T-cell (primary cell): ENCODE measurements around the gene RAPGEF4. TPM values are rescaled to one million over a fixed set of nuclear protein-coding genes. Genes with fewer than 3 reads are reported as not detected.
A peak's percentile ranks its signal among the peaks of the same experiment; 100 is the strongest.

Experiments
- ATAC-seq, 4 experiments: fragments of 200-7000 bp in 3 of 4; fragments of 150-1000 bp in 1 of 4; cut with Tn5 transposase; replicated peaks in 1 of 4; 1 replicate in 3 of 4; 2 replicates in 1 of 4; pipeline ENCODE4 v1.10.0; 2021; ENCODE audit warnings: moderate library complexity in 3 of 4, mild to moderate bottlenecking in 2 of 4, moderate number of reproducible peaks in 1 of 4
- CTCF ChIA-PET, 2 donors: fragments of 300-600 bp; sonication (Branson Sonifier 250); formaldehyde crosslinking; loops; one replicate each; lab custom pipeline; 2022; ENCODE audit warnings: antibody characterized with exemption in 2 of 2; lab: Charles Lee
- POLR2A ChIA-PET, 2 donors: fragments of 300-600 bp; sonication (Branson Sonifier 250); formaldehyde crosslinking; loops; one replicate each; lab custom pipeline; 2022; ENCODE audit warnings: antibody characterized with exemption in 2 of 2; lab: Charles Lee
- DNase-seq, 35 experiments: peaks; one replicate each; pipeline versions ENCODE4 v3.0.0 to v3.0.0-alpha.2; 2013 to 2023
- H3K27ac ChIP-seq: one replicate; pipeline ENCODE4 v1.5.1; 2013; ENCODE audit warnings: low read length
- H3K27me3 ChIP-seq, 2 experiments: replicated peaks in 1 of 2; 1 replicate in 1 of 2; 2 replicates in 1 of 2; pipeline versions ENCODE4 v1.6.1 to v1.7.0; 2013; ENCODE audit warnings: low read length in 1 of 2, mixed read lengths in 1 of 2; ENCODE audit not compliant: control insufficient read depth in 2 of 2, insufficient read depth in 2 of 2; ENCODE audit errors: extremely low read depth in 1 of 2
- H3K36me3 ChIP-seq, 2 donors: 1 replicate in 1 of 2; 2 replicates in 1 of 2; pipeline versions ENCODE4 v1.6.1 to v1.7.0; 2013; ENCODE audit warnings: low read length in 1 of 2; ENCODE audit not compliant: control insufficient read depth in 2 of 2, insufficient read depth in 1 of 2; ENCODE audit errors: extremely low read depth in 1 of 2
- H3K4me1 ChIP-seq, 2 experiments: 1 replicate in 1 of 2; 2 replicates in 1 of 2; pipeline versions ENCODE4 v1.6.1 to v1.7.0; 2013; ENCODE audit warnings: low read length in 2 of 2, mixed read lengths in 1 of 2; ENCODE audit not compliant: insufficient read depth in 2 of 2, control insufficient read depth in 1 of 2; ENCODE audit errors: extremely low read depth in 1 of 2
- H3K4me3 ChIP-seq, 2 donors: 1 replicate in 1 of 2; 2 replicates in 1 of 2; pipeline versions ENCODE4 v1.5.1 to v1.7.0; 2013; ENCODE audit warnings: mild to moderate bottlenecking in 2 of 2, low read length in 1 of 2, moderate library complexity in 1 of 2; ENCODE audit not compliant: control insufficient read depth in 1 of 2; ENCODE audit errors: extremely low read depth in 1 of 2
- H3K9me3 ChIP-seq: 2 replicates; pipeline ENCODE4 v1.7.0; 2013
- H3K27ac Mint-ChIP-seq, 2 donors: one replicate each; pipeline ENCODE4 v1.8.0; 2020 to 2021; ENCODE audit warnings: mild to moderate bottlenecking in 2 of 2, mixed read lengths in 2 of 2
- H3K27me3 Mint-ChIP-seq, 2 donors: one replicate each; pipeline ENCODE4 v1.8.0; 2021 to 2022; ENCODE audit warnings: mixed read lengths in 2 of 2
- H3K36me3 Mint-ChIP-seq: one replicate; pipeline ENCODE4 v1.8.0; 2021; ENCODE audit warnings: mixed read lengths
- H3K4me1 Mint-ChIP-seq, 3 donors: one replicate each; pipeline ENCODE4 v1.8.0; 2020 to 2022; ENCODE audit warnings: mixed read lengths in 3 of 3, mild to moderate bottlenecking in 1 of 3
- H3K4me3 Mint-ChIP-seq, 3 donors: one replicate each; pipeline ENCODE4 v1.8.0; 2020 to 2022; ENCODE audit warnings: mild to moderate bottlenecking in 3 of 3, mixed read lengths in 3 of 3, moderate library complexity in 3 of 3
- H3K9me3 Mint-ChIP-seq, 3 donors: one replicate each; pipeline ENCODE4 v1.8.0; 2020 to 2022; ENCODE audit warnings: mixed read lengths in 3 of 3
- WGBS: methylation state at CpG from one replicate; pipeline ENCODE4 v1.1.5; 2013; ENCODE audit warnings: missing lambda C conversion rate; ENCODE audit not compliant: insufficient coverage; 5-methylcytosine and 5-hydroxymethylcytosine counted together
- total RNA-seq, 35 experiments: library from RNA in 6 of 35; stranded (reverse) in 6 of 35; fragments of 120-200 nt in 1 of 35; gene quantifications; one replicate each; pipeline versions ENCODE4 v1.2.1 to v1.2.4 and lab custom pipeline; 2013 to 2026

RAPGEF4 gene
- total RNA-seq: 1 to 10 TPM in 1 of 5 donors, under 1 TPM in 4; 0.18 to 2.5 (median 0.38) TPM
- 0.48 TPM for total RNA-seq (2013)
- 0 to 0.89 (median 0.28) reads per million in 29 experiments for total RNA-seq (lab: John Stamatoyannopoulos, UW)

DNA sequence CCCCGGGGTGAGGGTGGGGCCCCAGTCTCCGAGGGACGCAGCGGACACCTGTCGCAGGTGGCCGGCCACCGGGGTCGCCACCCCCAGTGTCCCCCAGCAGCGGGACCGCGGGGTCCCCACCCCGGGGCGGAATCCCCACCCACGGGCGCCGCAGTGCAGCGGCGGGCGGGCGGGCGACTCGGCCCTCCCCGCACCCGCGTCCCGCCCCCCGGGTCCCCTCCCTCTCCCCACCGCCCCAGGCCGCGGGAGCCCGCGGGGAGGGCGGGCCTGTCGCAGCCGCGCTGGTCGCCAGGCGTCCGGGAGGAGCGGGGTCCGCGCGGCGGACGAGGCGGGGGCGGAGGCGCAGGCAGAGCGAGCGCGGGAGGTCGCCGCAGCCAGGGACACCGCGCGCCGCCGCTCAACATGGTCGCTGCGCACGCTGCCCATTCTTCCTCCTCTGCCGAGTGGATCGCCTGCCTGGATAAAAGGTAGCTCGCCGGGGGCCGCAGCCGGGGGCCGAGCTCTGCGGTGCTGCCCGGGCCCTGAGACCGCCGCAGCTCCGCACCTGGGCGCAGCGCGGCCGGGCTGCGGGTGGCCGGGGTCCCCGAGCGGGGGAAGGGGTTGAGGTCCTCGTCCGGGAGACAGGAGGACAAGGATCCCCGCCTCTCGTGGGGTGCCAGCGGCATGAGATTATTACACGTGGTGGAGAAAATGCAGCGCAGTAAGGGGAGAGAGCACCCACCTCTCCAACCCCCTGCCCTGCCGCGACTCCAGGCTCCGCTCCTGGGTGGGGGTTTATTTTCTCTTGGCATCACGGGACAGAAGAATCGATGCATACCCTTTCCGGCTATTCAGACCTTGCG, at the start of gene RAPGEF4:
TSS of gene RAPGEF4 (plus strand) at position 264 of the 842 bp plus-strand sequence. CDS start at position 403, 139 bp downstream.
- no peaks in the 10 kb centered on the region for H3K9me3 ChIP-seq
- 2% methylated on average over 68 of the region's 95 CpGs for WGBS
- Mint-ChIP-seq H3K4me1 (peaks cover 0 to 13% (median 7%) of the 10 kb centered on the region in 3 donors), H3K27ac (no peak within 1 kb of the TSS), H3K36me3 (no peaks in the 10 kb centered on the region), H3K9me3 (no peaks in the 10 kb centered on the region), H3K27me3 (peaks cover 52 to 57% of the 10 kb centered on the region in 2 donors), H3K4me3 (peak within 1 kb of the TSS; percentile 63 to 75 (median 75))
- ATAC-seq (peak in 3 of 4 experiments; percentile 24 to 54 (median 48)), DNase-seq (peak in 1 of 35 experiments; percentile 2)
- peak within 1 kb of the TSS in 1 of 2 donors; percentile 81 for H3K4me3 ChIP-seq
- ChIA-PET CTCF (no interaction called here), POLR2A (no interaction called here)
- peaks cover 0 to 22% of the 10 kb centered on the region in 2 experiments for H3K27me3 ChIP-seq
- H3K36me3 ChIP-seq: no peaks in the 10 kb centered on the region
- peaks cover 0 to 8% of the 10 kb centered on the region in 2 experiments for H3K4me1 ChIP-seq
- no peak within 1 kb of the TSS for H3K27ac ChIP-seq

DNA sequence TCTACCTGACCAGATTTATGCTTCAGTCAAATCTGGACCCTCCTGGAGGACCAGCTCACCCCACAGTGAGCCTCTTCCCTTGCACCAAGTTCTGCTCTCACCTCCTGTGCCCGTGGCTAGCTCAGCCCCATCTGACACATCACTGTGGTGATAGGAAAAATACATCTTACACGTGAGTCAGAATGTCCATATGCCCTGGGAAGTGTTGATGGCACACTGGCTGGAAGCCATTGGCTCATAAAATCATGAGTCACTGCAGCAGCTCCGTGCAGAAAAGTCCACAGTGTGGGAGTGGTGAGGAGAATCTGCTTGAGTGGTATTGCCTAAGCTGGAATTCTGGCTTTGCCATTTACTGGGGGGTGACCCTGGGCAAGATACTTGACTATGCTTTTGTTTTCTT, 42.6 kb upstream of the RAPGEF4 start:
- Histone ChIP-seq H3K4me1 (peaks cover 11 to 17% of the 10 kb centered on the region in 2 experiments), H3K9me3 (no peaks in the 10 kb centered on the region), H3K27me3 (no peaks in the 10 kb centered on the region), H3K27ac (no peak overlapping the region), H3K36me3 (no peaks in the 10 kb centered on the region), H3K4me3 (peak overlapping the region in 1 of 2 donors; percentile 29)
- POLR2A ChIA-PET: interaction anchor here in 1 of 2 donors (0.5 kb wide), 1 partner anchor 25 kb away, joined by 3 read pairs; no protein-coding TSS in a partner anchor
- Mint-ChIP-seq H3K27me3 (peaks cover 2 to 3% of the 10 kb centered on the region in 2 donors), H3K4me1 (peaks cover 31 to 42% (median 32%) of the 10 kb centered on the region in 3 donors), H3K4me3 (peak overlapping the region in 1 of 3 donors; percentile 77), H3K9me3 (peaks cover 0 to 3% (median 0%) of the 10 kb centered on the region in 3 donors), H3K36me3 (peaks cover 5% of the 10 kb centered on the region), H3K27ac (peak overlapping the region; percentile 10 to 93)
- peak in 1 of 4 experiments; percentile 53 for ATAC-seq
- WGBS: 8% methylated on average over 2 of the region's 3 CpGs
- CTCF ChIA-PET: interaction anchor here in 1 of 2 donors (1.0 kb wide), 1 partner anchor 18 kb away, joined by 3 read pairs; no protein-coding TSS in a partner anchor
- no peak for DNase-seq

DNA sequence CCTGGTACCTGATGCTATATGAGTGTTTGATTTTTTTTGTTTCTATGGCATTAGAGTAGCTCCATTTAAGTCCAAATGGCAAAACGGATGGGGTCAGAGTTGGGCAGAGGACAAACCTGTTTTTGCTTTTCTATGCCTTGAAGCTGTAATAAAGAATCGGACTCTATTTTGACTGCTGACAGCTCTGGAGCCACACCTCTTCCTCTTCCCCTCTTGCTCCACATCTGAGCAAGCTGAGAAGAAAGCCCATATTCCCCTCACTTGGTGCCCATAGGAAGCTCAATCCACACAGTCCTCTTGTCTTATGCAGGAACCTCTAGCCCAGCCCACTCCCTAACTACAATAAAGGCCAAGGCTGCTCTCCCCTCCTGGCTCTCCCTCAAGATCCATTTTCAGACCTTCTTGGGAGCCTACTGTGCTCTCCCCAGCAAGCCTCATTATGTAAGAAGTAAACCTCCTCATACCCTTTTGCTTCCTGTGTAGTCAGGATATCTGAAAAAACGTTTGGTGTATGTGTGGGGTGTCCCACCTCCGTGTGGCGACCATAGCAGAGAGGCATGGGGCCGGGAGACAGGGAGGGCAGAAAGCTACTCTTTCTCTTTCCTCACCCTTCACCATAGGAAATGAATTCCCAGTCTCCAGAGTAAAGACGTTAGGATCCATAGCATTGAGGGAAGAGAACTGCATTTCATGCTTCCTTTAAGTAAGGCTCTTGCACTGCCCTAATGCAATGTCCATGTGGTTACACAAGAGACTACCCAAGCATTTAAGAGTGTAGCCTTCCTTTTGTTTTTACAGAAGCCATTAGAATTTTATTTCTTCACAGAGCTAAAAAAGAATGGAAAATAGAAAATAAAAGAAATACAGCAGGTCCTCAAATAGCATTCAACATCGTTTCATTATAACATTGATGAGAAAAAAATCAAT, 41.9 kb upstream of the RAPGEF4 start:
- CTCF ChIA-PET: interaction anchor here in 1 of 2 donors (1.0 kb wide), 1 partner anchor 17 kb away, joined by 3 read pairs; no protein-coding TSS in a partner anchor
- Mint-ChIP-seq H3K27ac (peak overlapping the region; percentile 51 to 93), H3K27me3 (no peaks in the 10 kb centered on the region), H3K9me3 (no peaks in the 10 kb centered on the region), H3K36me3 (no peaks in the 10 kb centered on the region), H3K4me1 (peaks cover 36 to 39% (median 37%) of the 10 kb centered on the region in 3 donors), H3K4me3 (peak overlapping the region; percentile 22 to 77 (median 56))
- POLR2A ChIA-PET: no interaction called here
- DNase-seq (peak in 2 of 35 experiments; percentile 8 to 18), ATAC-seq (peak; percentile 39 to 72 (median 52))
- H3K36me3 ChIP-seq: no peaks in the 10 kb centered on the region
- no peaks in the 10 kb centered on the region for H3K9me3 ChIP-seq
- H3K4me1 ChIP-seq: peaks cover 11 to 17% of the 10 kb centered on the region in 2 experiments
- no peak overlapping the region for H3K27ac ChIP-seq
- no peaks in the 10 kb centered on the region for H3K27me3 ChIP-seq
- 0% methylated on average over 1 of the region's 8 CpGs for WGBS
- peak overlapping the region in 1 of 2 donors; percentile 29 for H3K4me3 ChIP-seq

DNA sequence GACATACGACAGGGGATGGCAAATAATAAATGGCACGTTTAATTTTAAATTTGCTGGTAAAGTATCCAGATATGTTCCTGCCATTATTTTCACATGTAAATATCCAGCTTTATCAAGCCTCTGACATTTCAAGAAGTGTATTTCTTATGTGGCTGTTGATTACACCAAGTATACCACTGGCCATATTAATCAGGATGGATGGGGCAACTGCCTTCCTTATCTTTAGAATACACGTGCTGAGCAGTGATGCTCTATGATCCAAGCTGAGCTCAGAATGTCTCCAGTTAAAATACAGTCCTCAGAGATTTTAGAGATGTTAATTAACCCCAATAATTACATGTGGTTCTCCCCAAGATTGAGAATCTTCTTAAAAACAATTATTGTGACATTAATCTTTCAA, 38.3 kb upstream of the RAPGEF4 start:
- Mint-ChIP-seq H3K4me3 (no peak overlapping the region), H3K9me3 (no peaks in the 10 kb centered on the region), H3K27me3 (no peaks in the 10 kb centered on the region), H3K36me3 (no peaks in the 10 kb centered on the region), H3K4me1 (peaks cover 20 to 32% (median 29%) of the 10 kb centered on the region in 3 donors), H3K27ac (no peak overlapping the region)
- Histone ChIP-seq H3K27me3 (peaks cover 0 to 2% of the 10 kb centered on the region in 2 experiments), H3K4me1 (peaks cover 11 to 16% of the 10 kb centered on the region in 2 experiments), H3K27ac (no peak overlapping the region), H3K9me3 (no peaks in the 10 kb centered on the region), H3K36me3 (no peaks in the 10 kb centered on the region), H3K4me3 (no peak overlapping the region)
- POLR2A ChIA-PET: no interaction called here
- WGBS: no CpG with 5 or more reads among the region's 3 CpGs
- DNase-seq (no peak), ATAC-seq (no peak)
- CTCF ChIA-PET: no interaction called here

DNA sequence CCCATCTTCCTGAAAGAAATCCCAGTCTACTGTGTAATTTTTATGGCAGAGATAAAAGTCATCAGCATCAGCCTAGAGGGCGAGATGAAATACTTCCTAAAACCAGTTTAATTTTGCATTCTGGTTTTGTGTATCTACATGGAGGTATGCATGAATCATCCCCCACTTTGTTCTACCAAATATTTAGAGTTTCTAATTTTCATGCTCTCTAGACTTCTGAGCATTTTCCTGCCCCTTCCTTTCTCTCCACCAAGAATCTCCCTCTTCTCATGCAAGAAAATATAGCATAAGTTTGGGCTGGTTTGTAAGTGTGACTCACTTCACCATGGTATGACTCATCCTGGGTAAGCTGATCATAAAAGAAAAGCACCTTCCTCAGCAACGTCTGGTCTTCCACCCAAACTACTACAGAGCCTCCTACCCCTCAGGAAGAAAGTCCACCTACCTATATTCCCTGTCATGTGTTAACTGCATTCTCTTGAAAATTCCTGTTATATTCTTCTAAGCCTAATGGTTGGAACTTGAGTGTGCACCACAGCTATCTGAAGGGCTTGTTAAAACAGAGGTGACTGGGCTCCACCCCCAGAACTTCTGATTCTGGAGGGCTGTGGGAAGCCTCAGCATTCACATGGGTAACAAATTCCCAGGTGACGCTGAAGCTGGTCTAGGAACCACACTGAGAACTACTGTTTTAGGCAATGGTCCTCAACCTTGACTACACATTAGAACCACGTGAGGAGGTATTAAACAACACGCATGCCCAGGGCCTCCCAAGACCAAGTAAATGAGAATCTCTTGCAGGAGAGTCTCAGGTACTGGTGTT, 37.4 kb upstream of the RAPGEF4 start:
- Histone ChIP-seq H3K36me3 (no peaks in the 10 kb centered on the region), H3K27me3 (peaks cover 0 to 2% of the 10 kb centered on the region in 2 experiments), H3K4me3 (no peak overlapping the region), H3K27ac (no peak overlapping the region), H3K4me1 (peaks cover 2 to 7% of the 10 kb centered on the region in 2 experiments), H3K9me3 (no peaks in the 10 kb centered on the region)
- Mint-ChIP-seq H3K9me3 (no peaks in the 10 kb centered on the region), H3K27me3 (peaks cover 0 to 2% of the 10 kb centered on the region in 2 donors), H3K27ac (peak overlapping the region; percentile 3 to 50), H3K4me1 (peaks cover 10 to 22% (median 19%) of the 10 kb centered on the region in 3 donors), H3K36me3 (no peaks in the 10 kb centered on the region), H3K4me3 (no peak overlapping the region)
- ChIA-PET CTCF (no interaction called here), POLR2A (no interaction called here)
- WGBS: 50% methylated on average over 2 of the region's 5 CpGs
- ATAC-seq: peak in 3 of 4 experiments; percentile 78 to 88 (median 88)
- no peak for DNase-seq
